ENCODE data around the gene MEMO1.
A peak's percentile ranks its signal among the peaks of the same experiment; 100 is the strongest.
"Not testable (repeated sequence)": the region's sequence is repeated elsewhere in the genome, so short reads cannot be mapped to it uniquely, and the experiment has no call there.

MEMO1 gene

DNA sequence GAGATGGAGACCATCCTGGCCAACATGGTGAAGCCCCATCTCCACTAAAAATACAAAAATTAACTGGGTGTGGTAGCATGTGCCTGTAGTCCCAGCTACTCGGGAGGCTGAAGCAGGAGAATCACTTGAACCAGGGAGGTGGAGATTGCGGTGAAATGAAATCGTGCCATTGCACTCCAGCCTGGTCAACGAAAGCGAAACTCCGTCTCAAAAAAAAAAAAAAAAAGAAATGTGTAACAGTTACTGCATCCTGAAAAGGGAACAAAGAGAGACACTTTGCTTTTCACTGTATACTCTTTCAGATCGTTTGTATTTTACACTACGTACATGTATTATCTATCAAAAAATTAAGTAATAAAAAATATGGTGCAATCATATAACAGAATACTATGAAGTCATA lies 53.9 kb downstream of the MEMO1 start:
- H3K27me3 Mint-ChIP-seq, DNase-seq, H3K9me3 Mint-ChIP-seq, H3K4me3 Mint-ChIP-seq: not testable (repeated sequence)
- H3K27ac Mint-ChIP-seq = peak overlapping the region; percentile 73
- H3K36me3 Mint-ChIP-seq (ENCODE audit: low read depth) = peaks cover 29% of the 10 kb centered on the region
- peaks cover 59% of the 10 kb centered on the region for H3K4me1 Mint-ChIP-seq (ENCODE audit: low read depth)

DNA sequence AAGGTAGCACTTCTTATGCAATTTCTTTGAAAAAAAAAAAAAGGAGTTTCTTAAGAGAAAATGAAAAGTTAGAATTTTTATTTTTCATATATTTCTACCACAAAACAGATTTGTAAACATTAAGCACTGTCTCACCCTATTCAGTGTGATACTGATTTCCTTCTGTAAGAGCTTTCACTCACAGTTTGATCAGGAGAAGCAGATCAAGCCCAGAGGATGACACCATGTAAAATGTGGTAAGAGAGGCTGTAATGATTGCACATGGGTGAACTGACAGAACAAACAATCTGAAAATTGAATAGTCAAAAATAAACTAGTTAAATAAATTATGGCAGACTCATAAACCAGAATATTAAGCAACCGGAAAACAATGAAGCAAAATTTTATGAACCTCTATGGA lies 54.5 kb downstream of the MEMO1 start:
- Mint-ChIP-seq H3K9me3 (no peaks in the 10 kb centered on the region), H3K27me3 (no peaks in the 10 kb centered on the region), H3K4me3 (no peak overlapping the region), H3K27ac (peak overlapping the region; percentile 73), H3K36me3 (ENCODE audit: low read depth) (peaks cover 27% of the 10 kb centered on the region), H3K4me1 (ENCODE audit: low read depth) (peaks cover 59% of the 10 kb centered on the region)
- DNase-seq = no peak

DNA sequence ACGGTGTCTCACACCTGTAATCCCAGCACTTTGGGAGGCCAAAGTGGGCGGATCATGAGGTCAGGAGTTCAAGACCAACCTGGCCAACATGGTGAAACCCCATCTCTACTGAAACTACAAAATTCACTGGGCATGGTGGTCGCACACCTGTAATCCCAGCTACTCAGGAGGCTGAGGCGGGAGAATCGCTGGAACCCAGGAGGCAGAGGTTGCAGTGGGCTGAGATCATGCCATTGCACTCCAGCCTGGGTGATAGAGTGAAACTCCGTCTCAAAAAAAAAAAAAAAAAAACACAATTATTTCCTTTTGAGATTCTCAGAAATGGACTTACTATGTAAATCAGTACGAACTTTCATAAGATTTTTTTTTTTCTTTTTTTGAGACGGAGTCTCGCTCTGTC lies 57.7 kb downstream of the MEMO1 start:
- not testable (repeated sequence) for H3K4me3 Mint-ChIP-seq, H3K9me3 Mint-ChIP-seq
- peaks cover 52% of the 10 kb centered on the region for H3K4me1 Mint-ChIP-seq (ENCODE audit: low read depth)

DNA sequence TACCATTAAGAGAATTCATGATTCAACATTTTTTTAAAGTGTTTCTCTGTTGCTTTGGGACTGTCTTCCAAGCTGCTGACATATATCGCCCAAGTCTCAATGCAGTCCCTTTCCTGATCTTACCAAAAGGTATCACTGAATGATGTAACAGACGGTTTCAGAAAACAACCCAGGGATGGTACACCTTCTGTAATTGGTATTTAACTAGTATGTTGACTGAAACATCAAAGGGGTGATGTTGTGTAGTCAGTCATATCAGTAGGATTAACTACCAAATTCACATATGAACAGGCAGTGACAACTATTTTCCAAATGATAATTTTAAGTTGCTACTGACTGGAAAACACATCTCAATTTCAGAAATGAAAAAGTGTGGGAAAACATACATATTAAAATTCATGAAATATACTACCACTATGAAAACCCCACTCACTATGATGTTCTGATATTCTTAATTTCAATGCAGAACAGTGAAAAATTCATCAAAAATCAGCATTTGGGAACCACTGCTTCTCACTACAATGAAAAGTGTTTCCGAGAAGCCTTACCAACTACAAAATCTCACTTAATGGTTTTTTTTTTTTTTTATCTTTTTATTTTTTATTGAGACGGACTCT lies 59.8 kb downstream of the MEMO1 start:
- Mint-ChIP-seq H3K27me3 (no peaks in the 10 kb centered on the region), H3K27ac (peak overlapping the region; percentile 39), H3K4me3 (no peak overlapping the region), H3K9me3 (no peaks in the 10 kb centered on the region), H3K4me1 (ENCODE audit: low read depth) (peaks cover 48% of the 10 kb centered on the region), H3K36me3 (ENCODE audit: low read depth) (peaks cover 38% of the 10 kb centered on the region)
- no peak for DNase-seq

More for the DNA sequence above, 57.7 kb downstream of the MEMO1 start:
- not testable (repeated sequence) for DNase-seq, H3K27ac Mint-ChIP-seq, H3K27me3 Mint-ChIP-seq
- H3K36me3 Mint-ChIP-seq (ENCODE audit: low read depth) = peaks cover 43% of the 10 kb centered on the region

DNA sequence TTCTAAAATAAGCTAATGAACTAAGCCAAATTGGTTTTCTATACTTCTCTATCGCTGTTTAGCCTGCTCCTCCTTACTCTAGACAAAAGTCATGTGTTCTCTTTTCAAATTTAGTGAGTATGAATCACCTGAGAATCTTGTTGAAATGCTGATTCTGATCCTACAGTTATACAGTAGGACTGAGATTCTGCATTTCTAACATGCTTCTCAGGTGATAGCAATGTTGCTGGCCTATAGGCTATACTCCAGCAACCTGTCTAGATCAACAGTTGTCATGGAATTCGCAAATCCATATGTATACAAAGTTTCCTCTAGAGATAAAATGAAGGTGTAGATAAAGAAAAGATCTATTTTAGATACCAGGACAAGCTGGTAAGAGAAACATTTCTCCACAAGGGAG lies 62.9 kb downstream of the MEMO1 start:
- no peak for DNase-seq
- Mint-ChIP-seq H3K9me3 (no peaks in the 10 kb centered on the region), H3K27me3 (no peaks in the 10 kb centered on the region), H3K27ac (no peak overlapping the region), H3K36me3 (ENCODE audit: low read depth) (peaks cover 29% of the 10 kb centered on the region), H3K4me3 (no peak overlapping the region), H3K4me1 (ENCODE audit: low read depth) (peaks cover 69% of the 10 kb centered on the region)

DNA sequence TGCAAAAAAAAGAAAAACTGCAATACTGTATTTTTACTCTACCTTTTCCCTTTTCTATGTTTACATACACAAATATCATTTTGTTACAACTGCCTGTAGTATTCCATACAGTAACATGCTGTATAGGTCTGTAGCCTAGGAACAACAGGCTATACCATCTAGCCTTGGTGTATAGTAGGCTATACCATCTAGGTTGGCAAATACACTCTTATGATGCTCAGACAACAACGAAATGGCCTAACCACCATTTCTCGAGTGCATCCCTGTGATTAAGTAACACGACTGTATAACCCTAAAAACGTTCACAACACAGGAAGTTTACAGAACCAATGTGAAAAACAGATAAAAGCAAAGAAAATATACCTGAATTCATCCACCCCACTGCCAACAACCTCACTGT lies 64.0 kb downstream of the MEMO1 start:
- peaks cover 66% of the 10 kb centered on the region for H3K4me1 Mint-ChIP-seq (ENCODE audit: low read depth)
- no peak overlapping the region for H3K4me3 Mint-ChIP-seq
- no peak for DNase-seq
- no peak overlapping the region for H3K27ac Mint-ChIP-seq
- no peaks in the 10 kb centered on the region for H3K27me3 Mint-ChIP-seq
- H3K36me3 Mint-ChIP-seq (ENCODE audit: low read depth) = peaks cover 36% of the 10 kb centered on the region
- no peaks in the 10 kb centered on the region for H3K9me3 Mint-ChIP-seq

DNA sequence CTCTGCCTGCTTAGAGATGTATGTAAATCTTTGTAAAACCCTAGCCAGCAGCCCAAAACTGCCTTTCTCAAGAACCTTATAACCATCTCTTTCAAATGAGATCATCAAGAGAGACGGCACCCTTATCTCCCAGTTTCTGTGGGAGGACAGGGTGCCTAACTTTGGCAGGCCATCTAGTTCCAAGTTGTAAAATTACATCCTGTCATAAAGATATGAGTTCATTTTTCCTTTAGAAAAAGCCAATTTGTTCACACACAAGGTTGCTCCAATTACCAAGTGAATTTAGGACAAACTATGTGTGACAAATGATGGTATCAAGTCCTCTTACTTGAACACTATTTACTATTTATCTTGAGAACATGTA lies 65.3 kb downstream of the MEMO1 start:
- Mint-ChIP-seq H3K27me3 (no peaks in the 10 kb centered on the region), H3K9me3 (no peaks in the 10 kb centered on the region), H3K4me1 (ENCODE audit: low read depth) (peaks cover 55% of the 10 kb centered on the region), H3K27ac (peak overlapping the region; percentile 80), H3K4me3 (no peak overlapping the region), H3K36me3 (ENCODE audit: low read depth) (peaks cover 35% of the 10 kb centered on the region)
- no peak for DNase-seq

DNA sequence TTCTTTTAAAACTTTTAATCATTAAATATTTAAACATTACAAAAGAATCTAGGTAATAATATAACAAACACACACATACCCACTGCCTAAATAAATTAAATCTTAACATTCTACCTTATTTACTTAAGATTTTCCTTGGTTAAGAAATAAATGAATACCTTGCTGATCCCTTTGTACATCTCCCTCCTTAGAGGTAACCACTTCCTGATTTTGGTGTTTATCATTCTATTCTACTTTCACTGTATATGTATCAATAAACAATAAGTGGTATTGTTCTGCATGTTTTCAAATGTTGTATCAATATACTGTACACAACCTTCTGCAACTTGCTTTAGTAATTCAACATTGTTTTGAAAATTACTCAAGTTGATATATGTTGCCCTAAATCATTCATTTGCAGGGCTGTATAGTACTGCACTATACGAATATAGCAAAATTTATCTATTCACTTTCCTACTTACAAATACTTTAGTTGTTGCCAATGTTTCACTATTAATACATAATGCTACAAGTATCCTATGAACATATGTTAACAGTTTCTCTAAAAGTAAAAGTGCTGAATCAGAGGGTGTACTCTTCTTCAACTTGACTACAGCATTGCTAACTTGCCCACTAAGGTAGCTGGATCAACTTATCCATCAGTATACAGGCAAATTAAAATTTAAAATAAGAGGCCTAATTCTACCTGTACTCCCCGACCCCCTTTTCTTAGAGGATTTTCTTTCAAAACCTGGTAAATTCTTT lies 65.8 kb downstream of the MEMO1 start:
- Mint-ChIP-seq H3K27ac (peak overlapping the region; percentile 80), H3K9me3 (no peaks in the 10 kb centered on the region), H3K4me1 (ENCODE audit: low read depth) (peaks cover 55% of the 10 kb centered on the region), H3K36me3 (ENCODE audit: low read depth) (peaks cover 35% of the 10 kb centered on the region), H3K4me3 (no peak overlapping the region), H3K27me3 (no peaks in the 10 kb centered on the region)
- DNase-seq = no peak

DNA sequence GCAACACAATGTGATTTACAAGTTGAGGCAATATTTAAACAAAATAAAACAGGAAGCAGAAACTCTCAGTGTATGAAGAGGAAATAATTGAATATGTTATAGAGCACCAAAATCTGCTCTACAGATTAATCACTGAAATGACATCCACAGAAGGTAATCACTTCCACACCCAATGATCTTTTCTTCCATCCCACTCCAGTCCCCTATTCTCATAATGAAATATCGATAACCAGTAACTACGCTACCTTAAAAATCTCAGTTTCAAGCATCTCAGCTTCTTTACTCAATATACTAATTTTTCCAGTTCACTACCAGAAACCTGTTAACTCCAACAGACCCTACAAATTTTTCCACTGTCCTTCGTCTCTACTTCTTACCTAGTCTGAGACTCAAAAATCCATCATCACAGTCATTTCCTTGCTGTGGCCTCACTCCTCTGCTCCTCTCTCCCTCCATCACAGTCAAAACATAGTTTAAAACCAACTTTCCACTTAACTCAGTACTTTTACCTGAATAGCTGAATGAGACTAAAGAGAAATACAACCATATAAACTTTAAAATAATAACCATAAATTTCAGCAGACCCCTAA lies 67.1 kb downstream of the MEMO1 start:
- peaks cover 48% of the 10 kb centered on the region for H3K4me1 Mint-ChIP-seq (ENCODE audit: low read depth)

DNA sequence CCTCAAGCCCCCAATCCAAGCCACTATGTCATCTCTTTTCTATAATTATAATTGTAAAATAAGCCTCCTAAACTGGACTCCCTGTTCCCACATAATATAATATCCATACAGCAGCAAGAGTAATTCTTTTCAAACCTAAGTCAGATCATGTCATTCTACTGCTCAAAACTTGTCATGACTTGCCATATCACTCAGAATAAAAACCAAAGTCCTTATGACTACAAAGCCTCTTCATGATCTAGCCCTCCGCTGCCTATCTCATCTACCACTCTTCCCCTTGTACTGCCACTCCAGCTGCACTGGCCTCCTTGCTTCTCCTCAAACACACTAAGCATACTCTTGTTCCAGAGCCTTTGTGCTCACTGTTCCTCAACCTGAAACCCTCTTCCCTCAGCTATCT lies 69.9 kb downstream of the MEMO1 start:
- Mint-ChIP-seq H3K27ac (no peak overlapping the region), H3K27me3 (no peaks in the 10 kb centered on the region), H3K36me3 (ENCODE audit: low read depth) (peaks cover 23% of the 10 kb centered on the region), H3K9me3 (no peaks in the 10 kb centered on the region), H3K4me1 (ENCODE audit: low read depth) (peaks cover 38% of the 10 kb centered on the region), H3K4me3 (no peak overlapping the region)
- DNase-seq = no peak

More for the DNA sequence above, 67.1 kb downstream of the MEMO1 start:
- peaks cover 27% of the 10 kb centered on the region for H3K36me3 Mint-ChIP-seq (ENCODE audit: low read depth)
- no peak for DNase-seq
- no peak overlapping the region for H3K4me3 Mint-ChIP-seq
- H3K27ac Mint-ChIP-seq = peak overlapping the region; percentile 84
- H3K9me3 Mint-ChIP-seq = no peaks in the 10 kb centered on the region
- H3K27me3 Mint-ChIP-seq = no peaks in the 10 kb centered on the region

DNA sequence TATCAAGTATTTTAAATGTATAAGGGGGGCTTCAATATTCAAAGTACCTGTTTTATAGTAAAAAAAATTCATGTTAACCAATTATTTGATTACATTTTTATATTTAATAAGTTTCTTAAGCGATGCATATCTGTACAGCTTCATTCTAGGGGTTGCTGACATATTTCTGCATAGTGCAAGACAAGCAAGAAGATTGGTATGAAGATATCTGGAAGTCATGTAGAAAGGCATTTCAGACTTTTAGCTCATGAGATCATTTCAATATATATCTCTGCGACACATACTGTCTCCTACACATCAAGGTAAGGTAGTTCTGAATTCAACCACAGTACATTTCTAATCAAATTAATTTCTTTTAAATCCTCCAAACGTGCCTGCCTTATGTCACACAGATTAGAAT lies 73.1 kb downstream of the MEMO1 start:
- peaks cover 12% of the 10 kb centered on the region for H3K4me1 Mint-ChIP-seq (ENCODE audit: low read depth)
- no peak for DNase-seq
- H3K36me3 Mint-ChIP-seq (ENCODE audit: low read depth) = peaks cover 11% of the 10 kb centered on the region
- H3K4me3 Mint-ChIP-seq = no peak overlapping the region
- H3K27me3 Mint-ChIP-seq = no peaks in the 10 kb centered on the region
- no peaks in the 10 kb centered on the region for H3K9me3 Mint-ChIP-seq
- no peak overlapping the region for H3K27ac Mint-ChIP-seq

DNA sequence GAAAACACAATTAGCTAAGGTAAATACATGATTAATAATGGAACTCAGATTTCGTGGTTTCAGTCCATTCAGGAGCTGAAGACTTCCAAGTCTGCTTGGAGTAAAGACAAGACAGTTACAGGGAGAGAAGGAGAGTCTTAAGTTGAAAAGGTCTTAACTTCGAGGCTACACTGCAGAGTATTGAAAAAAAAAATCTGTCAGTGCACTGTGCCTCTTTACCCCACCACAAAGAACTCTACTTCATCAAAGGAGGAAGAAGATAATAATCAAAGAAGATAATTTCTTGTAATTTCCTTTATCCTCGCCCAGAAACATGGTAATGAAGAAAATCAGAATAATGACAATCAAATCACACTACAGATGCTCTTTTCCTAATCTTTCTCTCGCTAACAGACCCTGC lies 75.4 kb downstream of the MEMO1 start:
- Mint-ChIP-seq H3K4me3 (no peak overlapping the region), H3K27me3 (no peaks in the 10 kb centered on the region), H3K27ac (no peak overlapping the region), H3K9me3 (no peaks in the 10 kb centered on the region), H3K4me1 (ENCODE audit: low read depth) (peaks cover 15% of the 10 kb centered on the region), H3K36me3 (ENCODE audit: low read depth) (peaks cover 19% of the 10 kb centered on the region)
- DNase-seq = no peak

DNA sequence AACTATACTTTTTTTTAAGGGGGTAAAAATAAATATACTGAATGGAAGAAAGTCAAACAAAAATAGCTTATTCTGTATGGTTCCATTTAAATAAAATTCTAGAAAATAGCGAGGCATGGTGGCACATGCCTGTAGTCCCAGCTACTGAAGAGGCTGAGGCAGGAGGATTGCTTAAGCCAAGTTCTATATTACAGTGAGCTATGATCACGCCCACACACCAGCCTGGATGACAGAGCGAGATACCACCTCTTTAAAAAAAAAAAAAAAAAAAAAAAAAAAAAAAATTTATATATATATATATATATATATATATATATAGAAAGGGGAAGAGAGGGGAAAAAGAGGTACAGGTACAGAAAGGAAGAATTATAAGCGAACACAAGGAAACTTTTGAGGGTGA lies 77.7 kb downstream of the MEMO1 start:
- Mint-ChIP-seq H3K4me3 (no peak overlapping the region), H3K9me3 (no peaks in the 10 kb centered on the region), H3K27ac (no peak overlapping the region), H3K4me1 (ENCODE audit: low read depth) (peaks cover 17% of the 10 kb centered on the region), H3K36me3 (ENCODE audit: low read depth) (peaks cover 29% of the 10 kb centered on the region), H3K27me3 (no peaks in the 10 kb centered on the region)
- DNase-seq = no peak

DNA sequence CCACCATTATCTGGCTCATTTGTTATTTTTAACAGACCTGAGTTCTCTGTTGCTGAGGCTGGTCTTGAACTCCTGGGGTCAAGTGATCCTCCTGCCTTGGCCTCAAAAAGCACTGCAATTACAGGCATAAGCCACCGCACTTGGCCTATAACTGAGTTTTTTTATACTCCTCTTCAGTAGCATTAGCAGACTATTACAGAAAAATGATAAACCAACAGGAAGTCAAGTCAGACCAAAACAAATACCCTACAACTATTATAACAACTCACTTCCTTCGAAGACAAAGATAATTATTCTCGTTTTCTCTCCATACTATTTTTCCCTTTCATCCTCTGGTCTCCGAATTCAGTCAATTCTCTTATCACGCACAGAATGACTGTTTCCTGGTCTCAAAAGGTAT lies 78.2 kb downstream of the MEMO1 start:
- Mint-ChIP-seq H3K27me3 (no peaks in the 10 kb centered on the region), H3K4me1 (ENCODE audit: low read depth) (peaks cover 17% of the 10 kb centered on the region), H3K36me3 (ENCODE audit: low read depth) (peaks cover 30% of the 10 kb centered on the region), H3K27ac (peak overlapping the region; percentile 57), H3K9me3 (no peaks in the 10 kb centered on the region), H3K4me3 (no peak overlapping the region)
- DNase-seq = no peak

DNA sequence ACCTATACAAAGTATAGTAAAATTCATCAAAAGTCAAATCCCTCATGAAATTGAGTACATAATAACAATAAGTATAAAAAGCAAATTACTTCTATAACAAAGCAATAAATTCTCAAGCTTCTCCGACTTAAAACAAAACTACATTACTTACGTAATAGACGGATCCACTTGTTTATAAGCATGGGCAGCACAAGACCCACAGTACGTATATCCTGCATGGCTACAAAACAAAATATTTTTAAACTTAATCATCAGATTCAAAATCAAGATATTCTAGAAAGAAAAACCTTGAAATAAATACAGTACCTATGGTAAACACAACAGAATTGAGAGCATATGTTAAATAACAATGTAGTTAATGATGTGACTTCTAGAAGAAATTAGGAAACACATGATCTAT lies 78.9 kb downstream of the MEMO1 start:
- no peak overlapping the region for H3K4me3 Mint-ChIP-seq
- no peak overlapping the region for H3K27ac Mint-ChIP-seq
- H3K4me1 Mint-ChIP-seq (ENCODE audit: low read depth) = peaks cover 16% of the 10 kb centered on the region
- H3K9me3 Mint-ChIP-seq = no peaks in the 10 kb centered on the region
- H3K27me3 Mint-ChIP-seq = no peaks in the 10 kb centered on the region
- DNase-seq = no peak
- peaks cover 33% of the 10 kb centered on the region for H3K36me3 Mint-ChIP-seq (ENCODE audit: low read depth)
